ENCODE data around the gene AS3MT.
"Not testable (repeated sequence)": the region's sequence is repeated elsewhere in the genome, so short reads cannot be mapped to it uniquely, and the experiment has no call there.

AS3MT gene

GRCh38 chr10:102923601-102924000 is 54.3 kb downstream of the AS3MT start:
- DNase-seq = no peak

GRCh38 chr10:102926842-102927241 is 57.6 kb downstream of the AS3MT start:
- DNase-seq = no peak

- DNase-seq = no peak
These were observed 58.2 kb downstream of the AS3MT start for GRCh38 chr10:102927311-102928010.

GRCh38 chr10:102928442-102928841 is 59.2 kb downstream of the AS3MT start:
- DNase-seq = not testable (repeated sequence)

- DNase-seq = no peak
These were observed 61.5 kb downstream of the AS3MT start for GRCh38 chr10:102930720-102931119.

- no peak for DNase-seq
These were observed 62.4 kb downstream of the AS3MT start for GRCh38 chr10:102931643-102932042.

GRCh38 chr10:102935505-102935904 is 66.2 kb downstream of the AS3MT start:
- DNase-seq = no peak

GRCh38 chr10:102935939-102936605 is 66.8 kb downstream of the AS3MT start:
- DNase-seq = no peak

- DNase-seq = no peak
These were observed 72.1 kb downstream of the AS3MT start for GRCh38 chr10:102941401-102941800.

- DNase-seq = no peak
These were observed 76.2 kb downstream of the AS3MT start for GRCh38 chr10:102945449-102945848.

GRCh38 chr10:102945962-102946361 is 76.7 kb downstream of the AS3MT start:
- no peak for DNase-seq

- DNase-seq = no peak
These were observed 77.7 kb downstream of the AS3MT start for GRCh38 chr10:102946992-102947391.

GRCh38 chr10:102948176-102948575 is 78.9 kb downstream of the AS3MT start:
- DNase-seq = no peak

GRCh38 chr10:102948786-102949185 is 79.5 kb downstream of the AS3MT start:
- DNase-seq = no peak

GRCh38 chr10:102949916-102950315 is 80.6 kb downstream of the AS3MT start:
- no peak for DNase-seq

- no peak for DNase-seq
These were observed 82.0 kb downstream of the AS3MT start for GRCh38 chr10:102951316-102951715.

All from activated gamma-delta T cell (primary cell).